ENCODE measurements around the gene ZNF763.
"Not testable (repeated sequence)": the region's sequence is repeated elsewhere in the genome, so short reads cannot be mapped to it uniquely, and the experiment has no call there.

- not testable (repeated sequence) for TF ChIP-seq CTCF (IDR thresholded peaks at IDR 0.05); POLR2A (IDR thresholded peaks at IDR 0.05); POLR2AphosphoS5 (IDR thresholded peaks at IDR 0.05); EP300 (IDR thresholded peaks at IDR 0.05; ENCODE audit: low read depth)
Observed at GRCh38 chr19:11991921-11992320, 27.1 kb downstream of the ZNF763 start.

Data from transverse colon (tissue), 4 donors.